IMR-90 (cell line): ENCODE data around the gene NTN4. TPM values are rescaled to one million over a fixed set of nuclear protein-coding genes. Genes with fewer than 3 reads are reported as not detected.

Experiments used
- ATAC-seq: fragments of 200-7000 bp; cut with Tn5 transposase; 2 replicates; pipeline ENCODE4 v1.9.1; 2020; ENCODE audit warnings: low read depth, mild to moderate bottlenecking, moderate library complexity
- BruUV-seq: library from RNA; stranded (reverse); fragments of 400-500 nt; replicated peaks from 2 replicates; lab custom pipeline; 2021; lab: Mats Ljungman, UMichigan
- CTCF ChIA-PET: fragments of 300-600 bp; formaldehyde crosslinking; extraction: SDS; loops from one replicate; lab custom pipeline; 2021; ENCODE audit warnings: antibody characterized with exemption; lab: Yijun Ruan, JAX
- POLR2A ChIA-PET: fragments of 300-600 bp; sonication (Branson Sonifier 250); formaldehyde crosslinking; loops from one replicate; lab custom pipeline; 2022; ENCODE audit warnings: antibody characterized with exemption; ENCODE audit not compliant: unreplicated experiment; lab: Charles Lee
- DNase-seq: peaks from one replicate; pipeline ENCODE4 v3.0.0; 2013
- H2AFZ ChIP-seq: replicated peaks from 2 replicates; pipeline ENCODE3; 2013; ENCODE audit warnings: low read length, mild to moderate bottlenecking; ENCODE audit not compliant: poor library complexity
- H2AK5ac ChIP-seq: 2 replicates; pipeline ENCODE4 v1.6.1; 2013; ENCODE audit warnings: low read depth, low read length, inconsistent platforms
- H2AK9ac ChIP-seq: replicated peaks from 2 replicates; pipeline ENCODE3; 2013; ENCODE audit warnings: mild to moderate bottlenecking, low read depth, low read length, moderate library complexity; ENCODE audit not compliant: poor library complexity
- H2BK120ac ChIP-seq: 2 replicates; pipeline ENCODE4 v1.6.1; 2013; ENCODE audit warnings: low read depth, low read length, inconsistent platforms
- H2BK15ac ChIP-seq: 3 replicates; pipeline ENCODE4 v1.6.1; 2013; ENCODE audit warnings: low read depth, low read length, inconsistent platforms
- H2BK20ac ChIP-seq: 2 replicates; pipeline ENCODE4 v1.6.1; 2013; ENCODE audit warnings: low read depth, mild to moderate bottlenecking, inconsistent platforms, low read length, moderate library complexity
- H2BK5ac ChIP-seq: 2 replicates; pipeline ENCODE4 v1.6.1; 2013; ENCODE audit warnings: mild to moderate bottlenecking, low read depth, low read length, inconsistent platforms; ENCODE audit not compliant: poor library complexity, severe bottlenecking
- H3K14ac ChIP-seq: replicated peaks from 2 replicates; pipeline ENCODE4 v1.6.1; 2013; ENCODE audit warnings: low read depth, low read length, inconsistent platforms
- H3K18ac ChIP-seq: 2 replicates; pipeline ENCODE4 v1.6.1; 2013; ENCODE audit warnings: low read depth, low read length, control low read depth
- H3K23ac ChIP-seq: 2 replicates; pipeline ENCODE4 v1.6.1; 2013; ENCODE audit warnings: low read depth, low read length, inconsistent platforms
- H3K27ac ChIP-seq: 2 replicates; pipeline ENCODE4 v1.5.1; 2013; ENCODE audit warnings: mild to moderate bottlenecking, control low read depth, low read length; ENCODE audit not compliant: insufficient read depth
- H3K27me3 ChIP-seq: 2 replicates; pipeline ENCODE4 v1.6.1; 2013; ENCODE audit warnings: low read length; ENCODE audit not compliant: control insufficient read depth, insufficient read depth
- H3K36me3 ChIP-seq: 2 replicates; pipeline ENCODE4 v1.6.1; 2013; ENCODE audit warnings: low read length, mixed read lengths; ENCODE audit not compliant: control insufficient read depth, insufficient read depth
- H3K4ac ChIP-seq: 2 replicates; pipeline ENCODE4 v1.6.1; 2013; ENCODE audit warnings: low read depth, low read length, inconsistent platforms
- H3K4me1 ChIP-seq: 2 replicates; pipeline ENCODE4 v1.6.1; 2013; ENCODE audit warnings: low read length, mixed read lengths; ENCODE audit not compliant: control insufficient read depth, insufficient read depth
- H3K4me2 ChIP-seq: 2 replicates; pipeline ENCODE4 v1.6.1; 2013; ENCODE audit warnings: low read depth, mild to moderate bottlenecking, control low read depth, low read length, moderate library complexity
- H3K4me3 ChIP-seq: 2 replicates; pipeline ENCODE4 v1.5.1; 2013; ENCODE audit warnings: low read depth, mild to moderate bottlenecking, control low read depth, low read length, moderate library complexity; ENCODE audit not compliant: insufficient read depth
- H3K56ac ChIP-seq: 2 replicates; pipeline ENCODE4 v1.6.1; 2013; ENCODE audit warnings: low read length, inconsistent platforms; ENCODE audit not compliant: insufficient read depth; ENCODE audit errors: extremely low read depth
- H3K79me1 ChIP-seq, 2 experiments: 2 replicates each; pipeline ENCODE4 v1.6.1; 2013; ENCODE audit warnings: low read length in 2 of 2, inconsistent platforms in 1 of 2, low read depth in 1 of 2
- H3K9ac ChIP-seq: 2 replicates; pipeline ENCODE4 v1.6.1; 2013; ENCODE audit warnings: low read depth, low read length, control low read depth
- H3K9me1 ChIP-seq: 2 replicates; pipeline ENCODE4 v1.6.1; 2013; ENCODE audit warnings: low read length, inconsistent platforms; ENCODE audit not compliant: insufficient read depth
- H3K9me3 ChIP-seq: 2 replicates; pipeline ENCODE4 v1.6.1; 2013; ENCODE audit warnings: low read length; ENCODE audit not compliant: control insufficient read depth, insufficient read depth
- H4K20me1 ChIP-seq: 2 replicates; pipeline ENCODE4 v1.6.1; 2013; ENCODE audit warnings: low read length, inconsistent platforms; ENCODE audit not compliant: insufficient read depth
- H4K5ac ChIP-seq: 2 replicates; pipeline ENCODE4 v1.6.1; 2013; ENCODE audit warnings: mild to moderate bottlenecking, low read depth, low read length, control low read depth
- H4K8ac ChIP-seq, 2 experiments: 2 replicates each; pipeline ENCODE4 v1.6.1; 2013; ENCODE audit warnings: low read depth in 2 of 2, low read length in 2 of 2, control low read depth in 1 of 2, inconsistent platforms in 1 of 2
- H4K91ac ChIP-seq: 2 replicates; pipeline ENCODE4 v1.6.1; 2013; ENCODE audit warnings: low read depth, low read length, inconsistent platforms; ENCODE audit not compliant: insufficient read depth
- BHLHE40 ChIP-seq: fragments of 150-350 bp; IDR thresholded peaks from 2 replicates; pipeline ENCODE4 v1.6.1; 2016; ENCODE audit warnings: mild to moderate bottlenecking, low read depth, low read length
- CEBPB ChIP-seq: IDR thresholded peaks from 2 replicates; pipeline ENCODE4 v1.6.1; 2012; ENCODE audit warnings: low read depth, low read length, improper control_type of control experiment
- FOS ChIP-seq: fragments of 150-350 bp; IDR thresholded peaks from 2 replicates; pipeline ENCODE4 v1.6.1; 2016; ENCODE audit warnings: low read depth, low read length
- MAFK ChIP-seq: IDR thresholded peaks from 2 replicates; pipeline ENCODE4 v1.6.1; 2012; ENCODE audit warnings: low read depth, low read length, improper control_type of control experiment
- MAZ ChIP-seq: IDR thresholded peaks from 2 replicates; pipeline ENCODE4 v1.6.1; 2012; ENCODE audit warnings: low read depth, mild to moderate bottlenecking, low read length, improper control_type of control experiment, moderate library complexity, borderline replicate concordance
- MXI1 ChIP-seq: IDR thresholded peaks from 2 replicates; pipeline ENCODE4 v1.6.1; 2012; ENCODE audit warnings: low read depth, mild to moderate bottlenecking, low read length, moderate library complexity, borderline replicate concordance
- NFE2L2 ChIP-seq: fragments of 150-350 bp; IDR thresholded peaks from 2 replicates; pipeline ENCODE4 v1.6.1; 2016; ENCODE audit warnings: low read depth, mild to moderate bottlenecking, low read length
- POLR2A ChIP-seq: IDR thresholded peaks from 2 replicates; pipeline ENCODE4 v1.6.1; 2012; ENCODE audit warnings: mild to moderate bottlenecking, low read depth, low read length
- RAD21 ChIP-seq: IDR thresholded peaks from 2 replicates; pipeline ENCODE4 v1.6.1; 2012; ENCODE audit warnings: low read length, improper control_type of control experiment
- RFX5 ChIP-seq: IDR thresholded peaks from 2 replicates; pipeline ENCODE4 v1.8.0; 2012; ENCODE audit warnings: low read depth, mild to moderate bottlenecking, low read length, moderate library complexity
- WGBS, 2 experiments: methylation state at CpG; one replicate each; pipeline versions ENCODE4 v1.1.5 to v1.1.7; 2013; ENCODE audit warnings: missing lambda C conversion rate in 2 of 2; ENCODE audit not compliant: insufficient read length in 1 of 2; ENCODE audit errors: extremely low coverage in 2 of 2; 5-methylcytosine and 5-hydroxymethylcytosine counted together
- dilution Hi-C: fragments of 300-500 bp; cut with HindIII; formaldehyde crosslinking; loops from one replicate; pipeline ENCODE4 v1.14.3; 2018; ENCODE audit warnings: low sequenced_read_pairs; ENCODE audit not compliant: unreplicated experiment
- in situ Hi-C: fragments of 300-500 bp; cut with MboI; formaldehyde crosslinking; loops from 3 replicates; pipeline ENCODE4 v1.14.3; 2019; ENCODE audit warnings: low sequenced_read_pairs, inconsistent platforms, mixed read lengths
- intact Hi-C: fragments of 100-400 bp; cut with micrococcal nuclease; formaldehyde crosslinking; loops from 2 replicates; pipeline ENCODE4 v1.10.0; 2022
- polyA plus RNA-seq, 3 experiments: library from polyadenylated mRNA; depleted of rRNA; stranded (reverse); fragments of >200 nt; gene quantifications; 2 replicates each; pipeline ENCODE4 v1.2.3, GENCODE V29; 2012; ENCODE audit warnings: low replicate concordance in 1 of 3
- total RNA-seq: library from RNA; depleted of rRNA; stranded (reverse); fragments of >200 nt; gene quantifications from 2 replicates; pipeline ENCODE4 v1.2.3, GENCODE V29; 2012

NTN4 gene
- total and polyA plus RNA-seq, 2 of the 4 experiments (the other 2 are of a cell fraction) = 54.6 to 56.6 TPM

- POLR2A ChIA-PET = no interaction called here
- H3K4ac ChIP-seq = no peak overlapping the region
Measured at GRCh38 chr12:95834572-95834971, 44.0 kb upstream of the NTN4 start.

More at GRCh38 chr12:95834572-95834971, 44.0 kb upstream of the NTN4 start:
- no peak overlapping the region for H4K91ac ChIP-seq
- no peak overlapping the region for H3K18ac ChIP-seq
- no peak overlapping the region for H3K14ac ChIP-seq
- CTCF ChIA-PET = no interaction called here
- no peak overlapping the region for H2AFZ ChIP-seq
- dilution Hi-C loops = no loop called here
- no peak overlapping the region for H3K23ac ChIP-seq
- H3K9ac ChIP-seq = no peak overlapping the region
- intact Hi-C loops = loop anchor here (10.0 kb wide), 1 partner anchor 1280 kb away; no protein-coding TSS in a partner anchor
- no peak overlapping the region for H2BK5ac ChIP-seq
- TF ChIP-seq POLR2A (no peak), MXI1 (no peak), MAZ (no peak), FOS (no peak), RAD21 (no peak), RFX5 (no peak), NFE2L2 (no peak), MAFK (no peak), CEBPB (no peak), BHLHE40 (no peak)
- no peak overlapping the region for H4K8ac ChIP-seq
- in situ Hi-C loops = no loop called here
- no peak overlapping the region for H3K4me3 ChIP-seq
- H3K9me3 ChIP-seq = no peaks in the 10 kb centered on the region
- H3K36me3 ChIP-seq = no peaks in the 10 kb centered on the region
- H3K4me1 ChIP-seq = peaks cover 8% of the 10 kb centered on the region; the same call in 1 of the 2 replicates
- H4K5ac ChIP-seq = no peak overlapping the region
- no peak overlapping the region for H2AK5ac ChIP-seq
- no peak overlapping the region for H3K27ac ChIP-seq
- H4K20me1 ChIP-seq = no peaks in the 10 kb centered on the region
- no peak overlapping the region for H2BK20ac ChIP-seq
- H2BK120ac ChIP-seq = no peak overlapping the region
- DNase-seq (no peak), ATAC-seq (no peak)
- no CpG with 5 or more reads among the region's 1 CpG for WGBS, 2 experiments
- H3K27me3 ChIP-seq = peaks cover 3% of the 10 kb centered on the region; the same call in 1 of the 2 replicates
- H3K56ac ChIP-seq = no peak overlapping the region
- H3K4me2 ChIP-seq = no peak overlapping the region
- H2BK15ac ChIP-seq = no peak overlapping the region
- no peak overlapping the region for H2AK9ac ChIP-seq
- H3K9me1 ChIP-seq = peaks cover 5% of the 10 kb centered on the region
- BruUV-seq = no TSS peak
- no peaks in the 10 kb centered on the region for H3K79me1 ChIP-seq
